Parietal lobe (tissue), 1 donor: ENCODE results near the gene LDOC1. TPM values are rescaled to one million over a fixed set of nuclear protein-coding genes. Genes with fewer than 3 reads are reported as not detected.

Experiments
- total RNA-seq: library from RNA; depleted of rRNA; stranded (reverse); fragments of >200 nt; gene quantifications from one replicate; pipeline ENCODE4 v1.2.3, GENCODE V29; 2014

The LDOC1 gene
- total RNA-seq = 11.9 TPM

DNA sequence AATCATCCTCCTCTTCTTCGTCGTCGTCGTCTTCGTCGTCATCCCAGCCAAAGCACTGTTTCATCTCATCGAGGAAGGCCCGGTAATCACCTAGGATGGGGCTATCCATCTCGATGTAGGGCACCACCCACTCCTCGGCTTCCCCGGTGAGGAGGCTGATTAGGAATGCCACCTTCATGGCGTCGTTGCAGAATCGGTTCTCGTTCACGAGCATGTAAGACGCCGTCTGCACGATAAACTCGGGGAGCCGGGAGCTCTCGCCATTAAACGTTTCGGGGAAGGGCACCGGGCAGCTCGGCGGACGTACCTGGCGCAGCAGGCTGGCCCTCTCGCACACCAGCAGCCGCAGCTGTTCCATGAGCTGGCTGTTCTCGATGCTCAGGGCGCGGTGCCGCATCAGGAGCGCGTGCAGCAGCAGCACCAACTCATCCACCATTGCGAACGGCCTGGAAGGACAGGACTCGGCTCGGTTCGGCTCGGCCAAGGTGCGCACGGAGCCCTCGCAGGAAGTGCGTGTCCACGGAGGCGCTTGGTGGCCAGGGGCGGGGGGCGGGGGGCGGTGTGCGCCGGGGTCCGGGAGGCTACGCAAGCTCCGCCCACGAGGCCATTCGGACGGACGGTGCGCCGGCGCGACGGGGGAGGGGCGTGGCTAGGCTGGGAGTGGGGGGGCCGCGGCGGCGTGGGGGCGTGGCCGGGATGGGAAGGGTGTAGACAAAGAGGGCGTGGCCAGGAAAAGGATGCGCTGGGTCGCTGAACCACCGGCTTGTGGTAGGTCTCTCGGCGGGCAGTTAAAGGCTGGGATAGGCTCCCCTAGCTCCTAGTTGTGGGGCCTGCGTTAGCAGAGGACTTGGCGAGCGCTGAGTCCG, at the start of gene LDOC1:
Gene LDOC1, minus strand, starts transcription at position 544 of the 866 bp plus-strand sequence. Its CDS starts 108 bp downstream, at position 436.

Other genes starting within 250 kb of the LDOC1 start
- not detected for gene SPANXB1, start 174.5 kb downstream of the LDOC1 start, total RNA-seq
- not detected for gene SPANXC, start 65.4 kb upstream of the LDOC1 start, total RNA-seq